Keratinocyte (primary cell): ENCODE measurements around the gene SLC13A3.

ENCODE experiments used
- EZH2 ChIP-seq: IDR thresholded peaks from one replicate; pipeline ENCODE4 v1.6.1; 2012; ENCODE audit warnings: inconsistent platforms, mild to moderate bottlenecking, low read length, moderate library complexity
- TF ChIP-seq, protein P1 (sequence below), 3 experiments: IDR thresholded peaks in 1 of 3; conservative IDR thresholded peaks in 1 of 3; optimal IDR thresholded peaks in 1 of 3; 2 replicates in 2 of 3; 3 replicates in 1 of 3; pipeline versions ENCODE3 to v1.5.1; 2011; ENCODE audit warnings: low read length in 3 of 3, mild to moderate bottlenecking in 3 of 3, moderate library complexity in 2 of 3, control low read depth in 1 of 3, inconsistent platforms in 1 of 3; ENCODE audit not compliant: insufficient read depth in 2 of 3; ENCODE audit errors: extremely low read depth in 1 of 3

DNA sequence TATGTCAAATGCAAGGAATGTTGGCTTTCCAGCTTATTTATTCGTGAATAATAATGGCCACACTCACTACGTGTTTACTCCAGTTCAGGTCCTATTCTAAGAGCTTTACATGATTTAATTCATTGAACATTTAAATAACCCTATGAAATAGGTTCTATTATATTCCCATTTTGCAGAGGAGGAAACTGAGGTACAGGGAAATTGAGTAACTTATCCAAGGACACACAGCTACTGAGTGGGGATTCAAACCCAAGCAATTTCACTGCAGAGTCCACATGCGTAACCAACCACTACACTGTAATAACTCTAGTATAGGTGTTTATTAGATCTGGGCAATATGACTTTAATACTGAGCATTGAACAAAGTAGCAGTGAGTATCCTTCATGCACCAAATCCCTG lies 12.3 kb upstream of the SLC13A3 start:
- TF ChIP-seq, protein P1, sequence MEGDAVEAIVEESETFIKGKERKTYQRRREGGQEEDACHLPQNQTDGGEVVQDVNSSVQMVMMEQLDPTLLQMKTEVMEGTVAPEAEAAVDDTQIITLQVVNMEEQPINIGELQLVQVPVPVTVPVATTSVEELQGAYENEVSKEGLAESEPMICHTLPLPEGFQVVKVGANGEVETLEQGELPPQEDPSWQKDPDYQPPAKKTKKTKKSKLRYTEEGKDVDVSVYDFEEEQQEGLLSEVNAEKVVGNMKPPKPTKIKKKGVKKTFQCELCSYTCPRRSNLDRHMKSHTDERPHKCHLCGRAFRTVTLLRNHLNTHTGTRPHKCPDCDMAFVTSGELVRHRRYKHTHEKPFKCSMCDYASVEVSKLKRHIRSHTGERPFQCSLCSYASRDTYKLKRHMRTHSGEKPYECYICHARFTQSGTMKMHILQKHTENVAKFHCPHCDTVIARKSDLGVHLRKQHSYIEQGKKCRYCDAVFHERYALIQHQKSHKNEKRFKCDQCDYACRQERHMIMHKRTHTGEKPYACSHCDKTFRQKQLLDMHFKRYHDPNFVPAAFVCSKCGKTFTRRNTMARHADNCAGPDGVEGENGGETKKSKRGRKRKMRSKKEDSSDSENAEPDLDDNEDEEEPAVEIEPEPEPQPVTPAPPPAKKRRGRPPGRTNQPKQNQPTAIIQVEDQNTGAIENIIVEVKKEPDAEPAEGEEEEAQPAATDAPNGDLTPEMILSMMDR (optimal IDR thresholded peaks at IDR 0.05 in 1 of 3, IDR thresholded peaks at IDR 0.05 in 1 of 3, conservative IDR thresholded peaks at IDR 0.05 in 1 of 3; ENCODE audit: extremely low read depth in 1 of 3, insufficient read depth in 2 of 3, low read length in 3 of 3), result no peak
- no peak for TF ChIP-seq EZH2
